HCT116 (cell line): Measurements from ENCODE around the gene HMCN1. TPM values are rescaled to one million over a fixed set of nuclear protein-coding genes. Genes with fewer than 3 reads are reported as not detected.

Source experiments
- ATAC-seq: fragments of 200-7000 bp; cut with Tn5 transposase; 2 replicates; pipeline ENCODE4 v1.9.1; 2020; ENCODE audit warnings: mild to moderate bottlenecking, moderate library complexity
- BruUV-seq: library from RNA; stranded (reverse); fragments of 400-500 nt; replicated peaks from 2 replicates; lab custom pipeline; 2021; lab: Mats Ljungman, UMichigan
- CTCF ChIA-PET: fragments of 300-600 bp; sonication (Branson Sonifier 250); formaldehyde crosslinking; loops from one replicate; lab custom pipeline; 2021; ENCODE audit warnings: antibody characterized with exemption; lab: Charles Lee
- POLR2A ChIA-PET: fragments of 300-600, 350-600 bp; sonication (Branson Sonifier 250); formaldehyde crosslinking; loops from one replicate; lab custom pipeline; 2021; ENCODE audit warnings: antibody characterized with exemption; lab: Charles Lee
- RAD21 ChIA-PET, 2 experiments: fragments of 300-600 bp; sonication (Branson Sonifier 250); formaldehyde crosslinking; loops; one replicate each; lab custom pipeline; 2023; ENCODE audit warnings: low total read pairs in 2 of 2; ENCODE audit not compliant: uncharacterized antibody in 2 of 2, unreplicated experiment in 2 of 2, low non-redundant PET in 1 of 2; lab: Charles Lee
- DNase-seq: peaks from one replicate; pipeline ENCODE4 v3.0.0-alpha.2; 2010; ENCODE audit warnings: low read depth, low spot score
- H2AFZ ChIP-seq: fragments of 200-600 bp; shearing (Covaris generic), sonication (generic); 2 replicates; pipeline ENCODE4 v1.6.1; 2017; ENCODE audit warnings: low read depth, mixed run types, mixed read lengths, antibody characterized with exemption, low read length; ENCODE audit not compliant: poor library complexity, severe bottlenecking
- H3K27ac ChIP-seq: 2 replicates; pipeline ENCODE4 v1.5.1; 2012; ENCODE audit warnings: low read depth, low read length
- H3K27me3 ChIP-seq: fragments of 200-600 bp; sonication (generic); 2 replicates; pipeline ENCODE4 v1.6.1; 2016; ENCODE audit warnings: mixed run types, low read length, mixed read lengths; ENCODE audit not compliant: insufficient read depth
- H3K36me3 ChIP-seq, 2 experiments: fragments of 200-500 bp in 1 of 2; fragments of 200-600 bp in 1 of 2; sonication (Bioruptor generic) in 1 of 2; sonication (generic) in 1 of 2; 2 replicates each; pipeline versions ENCODE4 v1.5.1 to v1.6.1; 2014 to 2016; ENCODE audit warnings: low read length in 2 of 2, inconsistent platforms in 1 of 2, mixed read lengths in 1 of 2, mixed run types in 1 of 2; ENCODE audit not compliant: insufficient read depth in 2 of 2, control insufficient read depth in 1 of 2
- H3K4me1 ChIP-seq, 2 experiments: fragments of 200-600 bp in 1 of 2; sonication (generic) in 1 of 2; 2 replicates each; pipeline versions ENCODE4 v1.5.1 to v1.6.1; 2012 to 2017; ENCODE audit warnings: low read length in 2 of 2, inconsistent platforms in 1 of 2, mild to moderate bottlenecking in 1 of 2, mixed read lengths in 1 of 2, mixed run types in 1 of 2, moderate library complexity in 1 of 2; ENCODE audit not compliant: insufficient read depth in 2 of 2, control insufficient read depth in 1 of 2
- H3K4me2 ChIP-seq: fragments of 200-600 bp; sonication (generic); 2 replicates; pipeline ENCODE4 v1.6.1; 2017; ENCODE audit warnings: mixed run types, low read length, mixed read lengths
- H3K4me3 ChIP-seq, 2 experiments: fragments of 200-600 bp in 1 of 2; sonication (generic) in 1 of 2; replicated peaks in 1 of 2; 2 replicates each; pipeline ENCODE4 v1.5.1; 2011 to 2016; ENCODE audit warnings: low read length in 2 of 2, control low read depth in 1 of 2, low read depth in 1 of 2, mild to moderate bottlenecking in 1 of 2, mixed read lengths in 1 of 2, mixed run types in 1 of 2
- H3K79me2 ChIP-seq: fragments of 200-600 bp; sonication (generic); 2 replicates; pipeline ENCODE4 v1.6.1; 2017; ENCODE audit warnings: mild to moderate bottlenecking, mixed run types, low read length, moderate library complexity, mixed read lengths; ENCODE audit not compliant: insufficient read depth
- H3K9ac ChIP-seq: fragments of 200-600 bp; sonication (generic); 2 replicates; pipeline ENCODE4 v1.6.1; 2016; ENCODE audit warnings: low read length, mixed read lengths
- H3K9me2 ChIP-seq: fragments of 200-600 bp; sonication (generic), shearing (Covaris generic); 2 replicates; pipeline ENCODE4 v1.6.1; 2017; ENCODE audit warnings: mixed run types, mild to moderate bottlenecking, moderate library complexity; ENCODE audit not compliant: insufficient read depth
- H3K9me3 ChIP-seq, 2 experiments: fragments of 200-500 bp in 1 of 2; fragments of 200-600 bp in 1 of 2; sonication (Bioruptor generic) in 1 of 2; sonication (generic) in 1 of 2; 2 replicates each; pipeline ENCODE4 v1.6.1; 2014 to 2017; ENCODE audit warnings: low read length in 2 of 2, mixed read lengths in 2 of 2, inconsistent platforms in 1 of 2, low read depth in 1 of 2, mild to moderate bottlenecking in 1 of 2, mixed run types in 1 of 2, moderate library complexity in 1 of 2; ENCODE audit not compliant: control insufficient read depth in 1 of 2, insufficient read depth in 1 of 2
- H4K20me1 ChIP-seq: fragments of 200-600 bp; sonication (generic), shearing (Covaris generic); 2 replicates; pipeline ENCODE4 v1.6.1; 2017; ENCODE audit warnings: mixed run types, mild to moderate bottlenecking, moderate library complexity; ENCODE audit not compliant: insufficient read depth
- ATF3 ChIP-seq: IDR thresholded peaks from 2 replicates; pipeline ENCODE4 v1.6.1; 2012
- CBX3 ChIP-seq: IDR thresholded peaks from 2 replicates; pipeline ENCODE4 v1.6.1; 2012; ENCODE audit warnings: low read depth
- CEBPB ChIP-seq: IDR thresholded peaks from 2 replicates; pipeline ENCODE4 v1.6.1; 2012; ENCODE audit warnings: low read depth
- ELF1 ChIP-seq: IDR thresholded peaks from 2 replicates; pipeline ENCODE4 v1.6.1; 2012; ENCODE audit warnings: low read depth, borderline replicate concordance
- EZH2 ChIP-seq: fragments of 200-600 bp; sonication (generic); IDR thresholded peaks from 2 replicates; pipeline ENCODE4 v1.6.1; 2017; ENCODE audit warnings: antibody characterized with exemption, mixed run types
- EZH2phosphoT487 ChIP-seq: fragments of 200-600 bp; IDR thresholded peaks from 2 replicates; pipeline ENCODE4 v1.6.1; 2018; ENCODE audit warnings: antibody characterized with exemption, borderline replicate concordance
- FOSL1 ChIP-seq: IDR thresholded peaks from 2 replicates; pipeline ENCODE4 v1.6.1; 2012; ENCODE audit warnings: low read depth
- JUND ChIP-seq: IDR thresholded peaks from 2 replicates; pipeline ENCODE4 v1.6.1; 2012
- MAX ChIP-seq: IDR thresholded peaks from 2 replicates; pipeline ENCODE4 v1.6.1; 2012
- POLR2A ChIP-seq: IDR thresholded peaks from 2 replicates; pipeline ENCODE4 v1.7.0; 2011; ENCODE audit warnings: borderline replicate concordance; ENCODE audit not compliant: insufficient read depth, insufficient read length; ENCODE audit errors: extremely low read depth
- POLR2AphosphoS5 ChIP-seq: IDR thresholded peaks from 2 replicates; pipeline ENCODE4 v1.6.1; 2011; ENCODE audit warnings: mild to moderate bottlenecking, low read depth, low read length, moderate library complexity
- SIN3A ChIP-seq: IDR thresholded peaks from 2 replicates; pipeline ENCODE4 v1.6.1; 2012; ENCODE audit warnings: low read depth
- TCF7L2 ChIP-seq: IDR thresholded peaks from 2 replicates; pipeline ENCODE4 v1.7.0; 2011; ENCODE audit warnings: borderline replicate concordance, inconsistent platforms; ENCODE audit not compliant: insufficient read depth, insufficient read length; ENCODE audit errors: extremely low read depth
- ZBTB33 ChIP-seq: IDR thresholded peaks from 2 replicates; pipeline ENCODE4 v1.6.1; 2011; ENCODE audit warnings: mild to moderate bottlenecking, low read length, moderate library complexity; ENCODE audit not compliant: insufficient replicate concordance; ENCODE audit errors: extremely low read depth
- ZFX ChIP-seq: fragments of 450-650 bp; IDR thresholded peaks from 2 replicates; pipeline ENCODE4 v1.6.1; 2017
- ZNF274 ChIP-seq: fragments of 200-500 bp; sonication (Bioruptor generic); IDR thresholded peaks from 2 replicates; pipeline ENCODE4 v1.6.1; 2014; ENCODE audit warnings: mild to moderate bottlenecking, low read depth, low read length, inconsistent platforms
- intact Hi-C: fragments of 100-400 bp; cut with micrococcal nuclease; formaldehyde crosslinking; loops from 2 replicates; pipeline ENCODE4 v1.10.0; 2022
- total RNA-seq: library from RNA; stranded (reverse); gene quantifications from one replicate; pipeline ENCODE4 v1.2.1, GENCODE V29; 2021; ENCODE audit not compliant: unreplicated experiment

The HMCN1 gene
- total RNA-seq, 1 experiment from 2014 or later: 0.59 TPM

GRCh38 chr1:185860311-185860710 is 126.1 kb downstream of the HMCN1 start:
- Histone ChIP-seq H3K4me2 (no peak overlapping the region), H3K4me3 (no peak overlapping the region), H3K27me3 (no peaks in the 10 kb centered on the region), H4K20me1 (no peaks in the 10 kb centered on the region), H3K27ac (no peak overlapping the region), H2AFZ (no peak overlapping the region), H3K9me3 (no peaks in the 10 kb centered on the region), H3K36me3 (no peaks in the 10 kb centered on the region), H3K4me1 (no peaks in the 10 kb centered on the region), H3K79me2 (no peaks in the 10 kb centered on the region), H3K9me2 (no peaks in the 10 kb centered on the region), H3K9ac (no peak overlapping the region)
- ChIA-PET POLR2A (no interaction called here), RAD21 (no interaction called here), CTCF (no interaction called here)
- intact Hi-C loops: no loop called here
- no peak for TF ChIP-seq POLR2AphosphoS5
- no peak for TF ChIP-seq ZFX
- no peak for TF ChIP-seq ATF3
- no peak for TF ChIP-seq MAX
- no peak for TF ChIP-seq POLR2A
- no peak for TF ChIP-seq CBX3
- TF ChIP-seq EZH2: no peak
- no peak for TF ChIP-seq EZH2phosphoT487
- TF ChIP-seq JUND: no peak
- no peak for TF ChIP-seq ELF1
- TF ChIP-seq FOSL1: no peak
- TF ChIP-seq TCF7L2: no peak
- TF ChIP-seq ZNF274: no peak
- TF ChIP-seq CEBPB: no peak
- no peak for TF ChIP-seq SIN3A
- no peak for TF ChIP-seq ZBTB33
- ATAC-seq: no peak
- DNase-seq: no peak
- no TSS peak for BruUV-seq
